Right lobe of liver (tissue), 4 donors: ENCODE results near the gene TTBK2.
"Not testable (repeated sequence)": the region's sequence is repeated elsewhere in the genome, so short reads cannot be mapped to it uniquely, and the experiment has no call there.

Experiments used
- CTCF ChIP-seq, 4 donors: fragments of 200-600 bp in 3 of 4; fragments of 450-650 bp in 1 of 4; IDR thresholded peaks; one replicate each; pipeline versions ENCODE4 v1.5.1 to v1.8.0; 2016 to 2022; ENCODE audit warnings: antibody characterized with exemption in 4 of 4, mild to moderate bottlenecking in 2 of 4
- POLR2A ChIP-seq: fragments of 450-650 bp; IDR thresholded peaks from one replicate; pipeline ENCODE4 v1.6.1; 2017; ENCODE audit warnings: antibody characterized with exemption, mild to moderate bottlenecking
- donor health status: DM: no; HTN: no; CAD: no.
- donor health status: DM: no; HTN: no; CAD: no.
- donor health status: DM: no; HTN: yes; CAD: no.

GRCh38 chr15:42764154-42764731 is 156.3 kb downstream of the TTBK2 start:
- not testable (repeated sequence) for TF ChIP-seq CTCF (IDR thresholded peaks at IDR 0.05); POLR2A
